HK-2 (cell line): Measurements from ENCODE around the gene AFDN.
A peak's percentile ranks its signal among the peaks of the same experiment; 100 is the strongest.
"Not testable (repeated sequence)": the region's sequence is repeated elsewhere in the genome, so short reads cannot be mapped to it uniquely, and the experiment has no call there.

ENCODE experiments used
- DNase-seq: peaks from one replicate; pipeline ENCODE4 v3.0.0-alpha.2; 2018; ENCODE audit not compliant: unreplicated experiment

AFDN gene

GRCh38 chr6:167949121-167949684 is 122.5 kb downstream of the AFDN start:
- DNase-seq, result no peak

DNA sequence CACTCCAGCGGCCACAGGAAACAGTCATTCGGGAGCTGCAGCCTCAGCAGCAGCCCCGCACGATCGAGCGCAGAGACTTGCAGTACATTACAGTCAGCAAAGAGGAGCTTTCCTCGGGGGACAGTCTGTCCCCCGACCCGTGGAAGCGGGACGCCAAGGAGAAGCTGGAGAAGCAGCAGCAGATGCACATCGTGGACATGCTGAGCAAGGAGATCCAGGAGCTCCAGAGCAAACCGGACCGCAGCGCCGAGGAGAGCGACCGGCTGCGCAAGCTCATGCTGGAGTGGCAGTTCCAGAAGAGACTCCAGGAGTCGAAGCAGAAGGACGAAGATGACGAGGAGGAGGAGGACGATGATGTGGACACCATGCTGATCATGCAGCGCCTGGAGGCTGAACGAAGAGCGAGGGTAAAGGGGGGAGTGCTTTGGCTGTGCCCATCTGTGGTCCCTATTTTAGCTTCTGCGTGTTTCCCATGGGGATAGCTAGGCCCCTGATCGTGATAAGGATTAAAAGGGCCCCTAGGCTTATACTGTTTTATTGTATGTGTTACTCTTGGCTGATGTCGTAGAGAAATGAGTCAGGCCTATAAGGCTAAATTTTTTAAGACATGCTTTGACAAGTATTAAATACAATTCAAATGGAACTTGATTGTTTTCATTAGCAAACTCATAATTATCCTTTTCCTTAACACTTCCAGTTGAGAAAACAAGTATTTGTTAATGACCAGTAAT is 125.2 kb downstream of the AFDN start:
- DNase-seq, result no peak

DNA sequence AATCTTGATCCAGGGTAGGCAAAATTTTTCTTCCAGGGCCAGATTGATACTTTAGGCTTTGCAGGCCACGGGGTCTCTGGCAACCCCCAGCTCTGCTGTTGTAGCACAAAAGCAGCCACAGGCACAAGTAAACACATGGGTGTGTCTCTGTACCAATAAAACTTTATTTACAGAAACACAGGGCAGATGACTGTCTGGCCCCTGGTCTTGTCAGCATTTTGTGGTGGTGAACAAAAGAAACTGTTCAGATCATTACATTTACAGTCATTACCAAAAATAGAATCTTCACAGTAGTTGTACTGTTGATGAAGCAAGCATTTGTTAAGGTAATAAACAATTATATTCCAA is 125.8 kb downstream of the AFDN start:
- DNase-seq, result no peak

- no peak for DNase-seq
Measured at GRCh38 chr6:167953551-167953950, 126.8 kb downstream of the AFDN start.

GRCh38 chr6:167954151-167954550 is 127.4 kb downstream of the AFDN start:
- DNase-seq, result no peak

DNA sequence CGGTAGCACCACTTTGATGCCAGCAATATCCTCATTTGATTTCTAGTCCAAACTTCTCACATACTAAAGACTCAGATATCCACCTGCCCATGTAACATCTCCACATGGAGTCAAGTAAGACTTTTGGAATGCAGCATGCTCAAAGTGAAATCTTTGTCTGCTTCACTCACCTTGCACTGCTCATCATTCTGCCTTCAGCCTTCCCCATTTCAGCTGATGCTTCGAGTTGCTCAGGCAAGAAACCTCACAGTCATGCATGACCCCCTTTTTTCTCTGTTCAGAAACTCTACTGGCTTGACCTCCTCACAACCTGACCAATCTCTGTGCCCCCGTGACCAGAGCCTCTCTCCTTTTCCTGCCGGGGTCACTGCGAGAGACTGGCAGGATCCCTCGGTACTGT is 129.8 kb downstream of the AFDN start:
- no peak for DNase-seq

DNA sequence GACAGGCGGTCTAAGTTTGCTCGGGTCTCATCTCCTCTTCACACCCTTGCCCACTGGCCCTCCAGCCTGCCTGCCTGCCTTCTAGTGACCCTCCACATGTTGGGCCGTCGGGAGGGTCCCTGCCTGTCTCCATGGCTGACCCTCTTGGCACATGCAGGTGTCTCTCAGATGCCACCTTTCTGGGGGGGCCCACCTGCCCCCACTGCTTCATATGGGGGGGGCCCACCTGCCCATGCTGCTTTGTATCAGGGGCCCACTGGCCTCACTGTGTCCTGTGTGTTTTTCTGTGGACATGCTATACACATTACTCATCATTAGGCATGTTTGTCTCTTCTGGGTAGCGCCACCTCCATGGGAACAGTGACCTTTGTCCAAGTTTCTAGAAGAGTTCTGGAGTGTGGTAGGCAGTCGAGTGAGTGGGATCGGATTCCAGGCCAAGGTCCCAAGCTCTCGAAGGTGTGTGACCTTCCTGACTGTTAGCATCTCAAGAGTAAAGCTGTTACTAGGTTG is 130.3 kb downstream of the AFDN start:
- DNase-seq, result peak; percentile 17

GRCh38 chr6:167957626-167958025 is 130.9 kb downstream of the AFDN start:
- DNase-seq, result no peak

GRCh38 chr6:167960579-167960978 is 133.9 kb downstream of the AFDN start:
- no peak for DNase-seq

DNA sequence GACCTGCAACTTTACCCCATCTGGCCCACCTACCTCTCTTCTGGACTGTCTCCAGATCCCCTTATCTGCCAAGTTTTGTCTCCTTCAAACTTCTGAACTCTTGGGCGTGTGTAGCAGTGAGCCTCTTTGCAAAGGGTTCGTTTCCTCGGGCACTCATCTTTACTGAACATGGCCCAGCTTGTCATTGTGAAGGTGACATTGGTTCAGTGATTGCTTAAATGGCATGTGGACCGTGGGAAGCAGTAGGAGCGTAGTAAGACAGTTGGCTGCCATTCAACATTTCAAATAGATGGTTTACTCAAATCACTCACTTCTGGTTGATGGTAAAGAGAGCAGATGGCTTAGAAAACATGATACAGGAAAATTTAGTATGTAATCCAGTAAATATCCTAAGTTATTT is 136.0 kb downstream of the AFDN start:
- no peak for DNase-seq

DNA sequence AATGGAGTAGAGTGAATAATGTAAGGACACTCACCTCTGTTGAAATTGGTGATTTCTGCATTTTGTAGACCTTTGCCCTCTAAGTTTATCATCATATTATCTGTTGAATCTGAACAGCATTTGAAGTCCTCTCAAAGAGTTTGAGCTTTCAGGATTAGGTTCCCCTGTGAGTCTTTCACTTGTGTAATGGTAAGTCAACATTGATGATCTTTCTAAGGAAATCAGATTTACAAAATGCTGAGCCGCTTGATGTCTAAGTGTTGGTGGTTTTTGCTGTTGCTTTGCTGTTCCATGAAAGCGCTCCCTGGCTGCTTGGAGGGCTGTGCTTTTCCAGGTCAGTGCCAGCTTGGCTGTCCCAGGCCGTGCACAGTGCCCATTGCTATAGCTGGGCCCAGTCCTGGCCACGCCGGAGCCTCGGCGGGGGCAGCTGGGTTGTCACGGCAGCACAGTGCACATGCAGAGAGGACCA is 136.9 kb downstream of the AFDN start:
- no peak for DNase-seq

DNA sequence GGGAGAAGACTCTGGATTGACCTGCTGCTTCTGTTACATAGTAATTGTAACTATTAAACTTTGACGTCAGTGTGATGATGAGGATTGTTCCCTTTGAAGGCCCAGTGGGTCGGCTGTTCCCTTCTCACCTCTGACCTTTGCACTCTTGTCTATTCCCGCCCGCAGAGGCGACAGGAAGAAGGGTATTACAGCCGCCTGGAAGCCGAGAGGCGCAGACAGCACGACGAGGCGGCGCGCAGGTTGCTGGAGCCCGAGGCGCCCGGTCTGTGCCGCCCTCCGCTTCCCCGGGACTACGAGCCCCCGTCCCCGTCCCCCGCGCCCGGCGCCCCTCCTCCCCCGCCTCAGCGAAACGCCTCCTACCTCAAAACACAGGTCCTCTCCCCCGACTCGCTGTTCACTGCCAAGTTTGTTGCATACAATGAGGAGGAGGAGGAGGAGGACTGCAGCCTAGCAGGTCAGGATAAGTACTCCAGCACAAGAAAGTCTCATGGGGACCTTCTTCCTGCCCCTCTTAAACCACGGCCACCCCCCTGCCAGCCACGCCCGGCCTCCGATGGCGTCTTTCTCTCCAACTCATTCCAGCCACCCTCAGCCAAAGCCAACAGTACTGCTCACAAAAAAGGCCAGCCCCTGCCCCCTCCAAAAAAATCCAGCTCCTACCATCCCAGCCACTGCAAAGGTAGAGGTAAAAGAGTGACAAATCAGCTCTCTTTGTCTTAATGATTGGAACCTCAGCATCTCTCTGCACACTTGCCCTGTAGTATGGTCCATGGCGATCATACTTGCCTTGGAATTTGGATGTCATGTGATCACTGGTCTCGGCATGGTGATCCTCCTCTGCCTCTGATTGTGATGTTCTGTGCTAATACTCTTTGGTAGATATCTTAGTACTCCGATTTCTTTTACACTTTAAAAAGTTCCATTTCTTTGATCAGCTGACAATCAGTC is 139.2 kb downstream of the AFDN start:
- DNase-seq, result no peak

DNA sequence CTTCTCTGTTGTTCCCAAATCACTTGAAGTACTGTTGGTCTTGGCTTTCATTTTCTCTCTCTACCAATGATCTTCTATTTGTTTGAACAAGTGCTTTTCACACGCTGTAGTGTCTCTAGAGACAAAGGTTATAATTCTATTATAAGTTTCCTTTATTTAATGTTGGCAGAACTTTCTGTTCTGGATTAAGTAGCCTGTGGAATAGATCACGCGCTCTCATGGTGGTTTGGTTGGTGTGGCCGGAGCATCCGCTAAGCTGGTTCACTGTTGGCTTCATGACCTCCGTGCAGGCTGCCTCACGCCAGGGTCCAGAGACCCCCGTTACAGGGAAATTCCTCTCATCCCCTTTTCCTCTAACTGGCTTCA is 139.8 kb downstream of the AFDN start:
- no peak for DNase-seq

- peak; percentile 25 for DNase-seq
Measured at GRCh38 chr6:167968091-167968490, 141.4 kb downstream of the AFDN start.

DNA sequence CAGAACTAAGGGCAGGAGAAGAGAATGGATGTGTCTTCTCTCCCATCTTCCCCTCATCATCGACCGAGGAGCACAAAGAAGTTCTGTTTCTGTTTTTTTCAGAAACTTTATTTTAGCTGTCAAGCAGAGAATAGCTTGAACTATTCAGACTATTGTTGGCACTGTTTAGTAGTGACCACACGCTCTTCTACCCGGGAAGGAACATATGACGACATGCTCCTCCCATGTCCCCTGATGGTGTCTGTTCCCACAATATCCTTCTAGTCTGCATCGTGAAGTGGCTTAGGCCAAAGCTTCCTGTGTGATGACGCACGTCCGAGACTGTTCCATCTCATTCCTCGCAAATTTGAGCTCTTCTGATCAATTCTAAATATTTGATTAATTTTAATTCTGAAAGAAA is 143.5 kb downstream of the AFDN start:
- no peak for DNase-seq

GRCh38 chr6:167972193-167972592 is 145.5 kb downstream of the AFDN start:
- DNase-seq, result no peak

DNA sequence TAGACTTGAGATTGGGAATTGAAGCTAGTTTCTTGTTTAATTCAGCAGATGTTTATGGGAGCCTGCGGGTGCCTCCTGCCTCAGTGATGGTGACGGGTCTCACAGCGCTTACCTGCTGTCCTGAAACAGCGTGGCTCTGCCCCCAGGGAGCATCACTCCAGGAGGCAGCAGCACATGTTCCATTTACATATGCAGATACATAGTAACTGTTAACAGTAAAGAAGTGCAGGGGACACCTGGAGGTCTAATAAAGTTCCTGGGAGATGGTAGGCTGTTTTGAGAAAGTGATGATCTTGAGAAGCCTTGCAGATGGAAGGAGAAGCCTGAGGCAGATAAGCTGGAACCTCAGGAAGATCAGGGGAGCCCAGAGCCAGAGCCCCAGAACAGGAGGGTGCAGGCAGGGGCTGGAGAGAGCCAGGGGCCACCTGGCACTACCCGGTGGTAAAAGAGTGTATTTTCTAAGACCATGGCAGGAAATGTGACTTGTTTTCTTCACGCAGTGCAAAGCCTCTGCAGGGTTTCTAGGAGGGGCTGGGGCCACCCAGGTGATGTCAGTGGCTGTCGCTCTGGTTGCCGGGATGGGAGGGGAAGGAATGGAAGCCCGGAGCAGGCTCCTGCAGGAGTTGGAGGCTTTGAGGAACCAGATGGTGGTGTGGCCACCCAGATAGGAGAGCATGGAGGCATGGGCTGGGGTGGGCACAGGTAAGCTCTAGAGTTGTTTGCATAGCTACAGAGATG is 146.6 kb downstream of the AFDN start:
- no peak for DNase-seq

GRCh38 chr6:167974640-167975344 is 148.1 kb downstream of the AFDN start:
- DNase-seq, result no peak

- no peak for DNase-seq
Measured at GRCh38 chr6:167975458-167975857, 148.7 kb downstream of the AFDN start.

GRCh38 chr6:167976116-167976657 is 149.5 kb downstream of the AFDN start:
- DNase-seq, result not testable (repeated sequence)

DNA sequence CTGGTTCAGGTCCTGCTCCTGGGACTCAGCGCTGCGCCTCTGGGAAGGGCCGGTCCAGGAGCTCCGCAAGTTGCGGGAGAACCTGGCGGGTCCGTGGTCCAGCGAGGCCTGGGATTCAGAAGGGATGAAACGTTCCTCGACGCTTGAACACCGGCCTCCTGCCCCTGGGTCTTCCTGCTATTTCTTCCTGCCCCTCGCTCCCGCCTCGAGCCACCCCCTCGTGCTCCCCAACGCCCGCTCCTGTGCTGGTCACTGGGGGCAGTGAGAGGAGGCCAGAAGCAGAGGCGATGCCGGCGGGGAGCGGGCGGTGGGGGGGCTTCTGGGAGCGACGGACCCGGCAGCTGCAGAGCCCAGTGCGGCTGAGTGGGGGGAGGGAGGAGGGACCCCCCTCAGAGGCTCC is 150.0 kb downstream of the AFDN start:
- no peak for DNase-seq
